OCI-LY7 (cell line): ENCODE measurements around the gene ZNF432.

Experiments used
- EZH2phosphoT487 ChIP-seq: fragments of 200-600 bp; sonication (generic); IDR thresholded peaks from 2 replicates; pipeline ENCODE4 v1.6.1; 2018; ENCODE audit warnings: low read depth, borderline replicate concordance, mild to moderate bottlenecking, mixed run types, antibody characterized with exemption, low read length, moderate library complexity, mixed read lengths
- TF ChIP-seq, protein P1 (sequence below): fragments of 200-600 bp; sonication (generic); conservative IDR thresholded peaks from 2 replicates; pipeline ENCODE4 v1.5.1; 2014; ENCODE audit warnings: mild to moderate bottlenecking, antibody characterized with exemption, low read length, moderate library complexity, mixed read lengths

DNA sequence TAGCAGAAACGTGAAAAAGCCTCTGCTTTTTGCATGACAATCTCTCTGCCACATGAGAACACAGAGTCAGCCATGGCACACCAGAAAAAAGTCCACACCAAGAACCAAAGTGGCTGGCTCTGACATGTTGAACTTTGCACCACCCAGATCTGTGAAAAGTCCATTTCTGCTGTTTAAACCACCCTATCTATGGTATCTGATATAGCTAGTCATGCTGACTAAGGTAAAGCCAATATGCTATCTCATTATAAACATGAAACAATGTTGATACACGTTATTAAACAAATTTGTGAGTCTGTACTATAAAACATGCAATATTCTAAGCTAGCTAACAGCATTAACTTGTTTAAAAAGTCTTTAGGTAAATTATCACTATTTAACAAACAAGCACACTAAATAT is 21.0 kb upstream of the ZNF432 start:
- TF ChIP-seq, protein P1, sequence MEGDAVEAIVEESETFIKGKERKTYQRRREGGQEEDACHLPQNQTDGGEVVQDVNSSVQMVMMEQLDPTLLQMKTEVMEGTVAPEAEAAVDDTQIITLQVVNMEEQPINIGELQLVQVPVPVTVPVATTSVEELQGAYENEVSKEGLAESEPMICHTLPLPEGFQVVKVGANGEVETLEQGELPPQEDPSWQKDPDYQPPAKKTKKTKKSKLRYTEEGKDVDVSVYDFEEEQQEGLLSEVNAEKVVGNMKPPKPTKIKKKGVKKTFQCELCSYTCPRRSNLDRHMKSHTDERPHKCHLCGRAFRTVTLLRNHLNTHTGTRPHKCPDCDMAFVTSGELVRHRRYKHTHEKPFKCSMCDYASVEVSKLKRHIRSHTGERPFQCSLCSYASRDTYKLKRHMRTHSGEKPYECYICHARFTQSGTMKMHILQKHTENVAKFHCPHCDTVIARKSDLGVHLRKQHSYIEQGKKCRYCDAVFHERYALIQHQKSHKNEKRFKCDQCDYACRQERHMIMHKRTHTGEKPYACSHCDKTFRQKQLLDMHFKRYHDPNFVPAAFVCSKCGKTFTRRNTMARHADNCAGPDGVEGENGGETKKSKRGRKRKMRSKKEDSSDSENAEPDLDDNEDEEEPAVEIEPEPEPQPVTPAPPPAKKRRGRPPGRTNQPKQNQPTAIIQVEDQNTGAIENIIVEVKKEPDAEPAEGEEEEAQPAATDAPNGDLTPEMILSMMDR = no peak
- no peak for TF ChIP-seq EZH2phosphoT487
